MCF 10A (cell line): Measurements from ENCODE around the gene SLMAP. TPM values are rescaled to one million over a fixed set of nuclear protein-coding genes. Genes with fewer than 3 reads are reported as not detected.

Source experiments
- BruUV-seq: library from RNA; stranded (reverse); fragments of 400-500 nt; replicated peaks from 2 replicates; lab custom pipeline; 2021; lab: Mats Ljungman, UMichigan
- CTCF ChIA-PET: fragments of 300-600 bp; sonication (Branson Sonifier 250); formaldehyde crosslinking; extraction: SDS; loops from one replicate; lab custom pipeline; 2021; ENCODE audit warnings: antibody characterized with exemption, inconsistent platforms; lab: Yijun Ruan, JAX
- POLR2A ChIA-PET: fragments of 300-600, 350-650 bp; sonication (Branson Sonifier 250); formaldehyde crosslinking; extraction: SDS; loops from one replicate; lab custom pipeline; 2020; ENCODE audit warnings: antibody characterized with exemption, inconsistent platforms; lab: Yijun Ruan, JAX
- DNase-seq: peaks from one replicate; pipeline ENCODE4 v3.0.0-alpha.2; 2018; ENCODE audit not compliant: unreplicated experiment
- H3K27ac Mint-ChIP-seq: one replicate; pipeline ENCODE4 v1.8.0; 2022; ENCODE audit warnings: mild to moderate bottlenecking, low read depth, mixed read lengths; ENCODE audit not compliant: unreplicated experiment
- H3K27me3 Mint-ChIP-seq: one replicate; pipeline ENCODE4 v1.8.0; 2022; ENCODE audit warnings: mixed read lengths; ENCODE audit not compliant: insufficient read depth, unreplicated experiment
- H3K36me3 Mint-ChIP-seq: one replicate; pipeline ENCODE4 v1.8.0; 2022; ENCODE audit warnings: mild to moderate bottlenecking, moderate library complexity, mixed read lengths; ENCODE audit not compliant: insufficient read depth, unreplicated experiment
- H3K4me1 Mint-ChIP-seq: one replicate; pipeline ENCODE4 v1.8.0; 2022; ENCODE audit warnings: mixed read lengths; ENCODE audit not compliant: insufficient read depth, unreplicated experiment
- H3K4me3 Mint-ChIP-seq: one replicate; pipeline ENCODE4 v1.8.0; 2022; ENCODE audit warnings: mild to moderate bottlenecking, moderate library complexity, mixed read lengths; ENCODE audit not compliant: unreplicated experiment
- H3K9me3 Mint-ChIP-seq: one replicate; pipeline ENCODE4 v1.8.0; 2022; ENCODE audit warnings: mixed read lengths; ENCODE audit not compliant: unreplicated experiment
- CTCF ChIP-seq: fragments of 200-600 bp; IDR thresholded peaks from one replicate; pipeline ENCODE4 v1.8.0; 2022; ENCODE audit warnings: antibody characterized with exemption, mild to moderate bottlenecking; ENCODE audit not compliant: unreplicated experiment
- intact Hi-C: fragments of 100-400 bp; cut with micrococcal nuclease; formaldehyde crosslinking; loops from 2 replicates; pipeline ENCODE4 v1.14.1; 2022
- total RNA-seq: library from RNA; stranded (reverse); gene quantifications from 2 replicates; pipeline ENCODE4 v1.2.3, GENCODE V29; 2022

The SLMAP gene
- total RNA-seq, 1 experiment from 2014 or later: 77.9 TPM

- intact Hi-C loops: loop anchor here (10.0 kb wide), 1 partner anchor 346 kb away; the partner anchor contains the start of genes HTD2 and RPP14
- CTCF ChIA-PET: interaction anchor here (0.6 to 1.2 kb wide), 6 partner anchors 9 to 208 kb away, joined by 3 to 5 read pairs (median 3); no protein-coding TSS in a partner anchor
- Mint-ChIP-seq H3K4me3 (no peak overlapping the region), H3K27me3 (no peaks in the 10 kb centered on the region), H3K9me3 (no peaks in the 10 kb centered on the region), H3K36me3 (no peaks in the 10 kb centered on the region), H3K27ac (peak overlapping the region; percentile 57), H3K4me1 (peaks cover 20% of the 10 kb centered on the region)
- POLR2A ChIA-PET: interaction anchor here (0.6 kb wide), 1 partner anchor 48 kb away, joined by 4 read pairs; no protein-coding TSS in a partner anchor
- DNase-seq: no peak
- no peak for TF ChIP-seq CTCF
- no TSS peak for BruUV-seq
Observed at GRCh38 chr3:57958642-57959422, 202.7 kb downstream of the SLMAP start.

- no peak overlapping the region for H3K4me3 Mint-ChIP-seq
Observed at GRCh38 chr3:57959423-57960173, 203.5 kb downstream of the SLMAP start.

GRCh38 chr3:57960174-57960505, 204.0 kb downstream of the SLMAP start:
- CTCF ChIA-PET: interaction anchor here (0.6 to 0.9 kb wide), 3 partner anchors 8 to 29 kb away, joined by 3 read pairs; no protein-coding TSS in a partner anchor
- H3K27ac Mint-ChIP-seq: peak overlapping the region; percentile 57

More at GRCh38 chr3:57959423-57960173, 203.5 kb downstream of the SLMAP start:
- Mint-ChIP-seq H3K27ac (peak overlapping the region; percentile 57), H3K27me3 (no peaks in the 10 kb centered on the region), H3K4me1 (peaks cover 20% of the 10 kb centered on the region), H3K9me3 (no peaks in the 10 kb centered on the region), H3K36me3 (no peaks in the 10 kb centered on the region)
- no TSS peak for BruUV-seq
- DNase-seq: peak; percentile 77
- CTCF ChIA-PET: interaction anchor here (0.6 to 1.0 kb wide), 3 partner anchors 9 to 207 kb away, joined by 3 to 5 read pairs (median 3); no protein-coding TSS in a partner anchor
- intact Hi-C loops: loop anchor here (5.0 to 10.0 kb wide), 3 partner anchors 133 to 345 kb away; partner anchors contain the start of genes HTD2 and RPP14
- no peak for TF ChIP-seq CTCF
- POLR2A ChIA-PET: interaction anchor here (0.6 to 2.0 kb wide), 4 partner anchors 9 to 104 kb away, joined by 3 to 6 read pairs (median 4); no protein-coding TSS in a partner anchor

More at GRCh38 chr3:57960174-57960505, 204.0 kb downstream of the SLMAP start:
- intact Hi-C loops: loop anchor here (5.0 kb wide), 2 partner anchors 132 to 207 kb away; no protein-coding TSS in a partner anchor
- DNase-seq: no peak
- Mint-ChIP-seq H3K4me1 (peaks cover 20% of the 10 kb centered on the region), H3K27me3 (no peaks in the 10 kb centered on the region), H3K4me3 (no peak overlapping the region), H3K36me3 (no peaks in the 10 kb centered on the region), H3K9me3 (no peaks in the 10 kb centered on the region)
- POLR2A ChIA-PET: interaction anchor here (0.7 to 2.0 kb wide), 3 partner anchors 9 to 104 kb away, joined by 3 to 6 read pairs (median 3); no protein-coding TSS in a partner anchor
- no TSS peak for BruUV-seq
- TF ChIP-seq CTCF: no peak
